Effector CD8-positive, alpha-beta T cell (primary cell): ENCODE measurements around the gene THSD4.
"Not testable (repeated sequence)": the region's sequence is repeated elsewhere in the genome, so short reads cannot be mapped to it uniquely, and the experiment has no call there.

Experiments used
- DNase-seq: peaks from one replicate; lab custom pipeline; 2025; lab: John Stamatoyannopoulos, UW

THSD4 gene

GRCh38 chr15:71259866-71260265, 144.6 kb downstream of the THSD4 start:
- no peak for DNase-seq

GRCh38 chr15:71261418-71261817, 146.1 kb downstream of the THSD4 start:
- no peak for DNase-seq

GRCh38 chr15:71261909-71262308, 146.6 kb downstream of the THSD4 start:
- no peak for DNase-seq

- DNase-seq = no peak
Observed at GRCh38 chr15:71262599-71262998, 147.3 kb downstream of the THSD4 start.

DNA sequence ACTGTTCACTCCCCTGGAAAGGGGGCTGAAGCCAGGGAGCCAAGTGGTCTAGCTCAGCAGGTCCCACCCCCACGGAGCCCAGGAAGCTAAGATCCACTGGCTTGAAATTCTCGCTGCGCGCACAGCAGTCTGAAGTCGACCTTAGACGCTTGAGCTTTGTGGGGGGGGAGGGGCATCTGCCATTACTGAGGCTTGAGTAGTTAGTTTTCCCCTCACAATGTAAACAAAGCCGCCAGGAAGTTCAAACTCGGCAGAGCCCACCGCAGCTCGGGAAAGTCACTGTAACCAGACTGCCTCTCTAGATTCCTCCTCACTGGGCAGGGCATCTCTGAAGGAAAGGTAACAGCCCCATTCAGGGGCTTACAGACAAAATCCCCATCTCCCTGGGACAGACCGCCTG, 150.3 kb downstream of the THSD4 start:
- DNase-seq = not testable (repeated sequence)

- no peak for DNase-seq
Observed at GRCh38 chr15:71271327-71271726, 156.1 kb downstream of the THSD4 start.

DNA sequence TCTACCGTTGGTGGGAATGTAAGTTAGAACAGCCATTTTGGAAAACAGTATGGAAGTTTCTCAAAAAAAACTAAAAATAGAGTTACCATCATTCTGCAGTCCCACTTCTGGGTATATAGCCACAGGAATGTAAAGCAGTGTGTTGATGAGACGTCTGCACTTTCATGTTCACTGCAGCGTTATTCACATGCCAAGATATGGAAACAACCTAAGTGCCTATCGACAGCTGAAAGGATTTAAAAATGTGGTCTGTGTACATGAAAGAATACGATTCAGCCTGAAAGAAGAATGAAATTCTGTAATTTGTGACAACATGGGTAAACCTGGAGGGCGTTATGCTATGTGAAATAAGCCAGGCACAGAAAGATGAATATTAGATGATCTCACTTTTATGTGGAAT, 157.7 kb downstream of the THSD4 start:
- no peak for DNase-seq

DNA sequence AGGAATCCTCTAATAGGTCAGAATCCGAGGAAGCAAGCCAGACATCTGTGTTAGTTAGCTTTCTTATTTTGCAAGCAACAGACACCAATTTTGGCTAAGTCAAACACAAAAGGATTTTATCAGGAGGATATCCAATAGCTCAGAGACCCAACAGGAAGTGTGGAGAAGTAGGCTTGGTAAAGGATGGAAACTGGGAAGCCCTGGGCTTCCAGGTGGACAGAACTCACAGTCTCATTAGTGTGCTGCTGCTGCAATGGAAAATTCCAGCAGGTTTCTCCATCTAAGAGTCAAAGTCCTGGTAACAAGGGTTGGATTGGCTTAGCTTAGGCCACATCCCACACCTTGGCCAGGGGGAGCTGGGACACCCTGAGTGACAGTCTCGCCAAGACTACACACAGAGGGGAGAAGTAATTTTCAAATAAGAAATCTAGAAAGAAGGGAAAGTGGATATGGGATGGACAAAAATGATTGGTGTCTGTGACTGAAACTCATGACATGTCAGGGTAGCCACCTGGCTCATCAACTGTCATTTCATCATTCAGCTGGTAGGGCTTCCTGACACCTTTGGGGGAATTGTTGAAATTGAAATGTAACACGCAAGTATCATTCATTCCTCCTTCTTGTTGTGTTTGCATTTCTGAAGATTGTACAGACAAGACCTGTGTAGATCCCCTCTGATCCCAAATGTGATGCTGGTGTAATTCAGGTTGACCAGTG, 158.6 kb downstream of the THSD4 start:
- no peak for DNase-seq

DNA sequence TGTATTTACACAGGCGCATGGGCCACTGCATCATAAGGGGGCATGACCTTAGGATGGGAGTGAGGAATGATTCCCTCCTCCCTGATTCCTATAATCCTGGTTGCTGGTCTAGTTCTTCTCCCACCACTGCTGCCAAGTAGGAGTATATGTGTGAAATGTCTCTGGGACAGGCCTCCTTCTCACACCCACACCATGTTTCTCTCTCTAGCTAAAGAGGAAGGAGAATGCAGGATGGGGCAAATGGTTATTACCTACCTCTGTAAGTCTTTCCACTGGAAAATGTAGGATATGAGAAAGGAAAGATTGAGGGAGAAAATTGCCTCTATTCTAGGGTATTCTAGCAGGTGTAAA, 159.2 kb downstream of the THSD4 start:
- DNase-seq = no peak

GRCh38 chr15:71275098-71275497, 159.8 kb downstream of the THSD4 start:
- no peak for DNase-seq

- no peak for DNase-seq
Observed at GRCh38 chr15:71275566-71276335, 160.5 kb downstream of the THSD4 start.

DNA sequence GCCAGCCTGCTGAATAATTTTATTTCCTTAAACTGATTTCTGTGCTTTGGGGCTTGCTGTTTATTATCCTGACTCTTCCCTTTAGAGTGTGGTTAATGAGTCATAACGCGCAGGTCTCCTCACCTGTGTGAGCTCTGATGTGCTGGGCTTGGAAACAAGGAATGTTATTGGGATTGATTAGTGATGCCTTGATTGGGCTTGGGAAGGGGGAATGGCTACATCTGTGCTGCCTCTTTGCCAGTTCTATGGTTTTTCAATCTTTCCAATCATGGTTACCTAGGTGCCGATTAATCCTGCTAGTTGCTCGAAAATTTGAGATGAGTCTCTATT, 161.0 kb downstream of the THSD4 start:
- no peak for DNase-seq

- DNase-seq = no peak
Observed at GRCh38 chr15:71278989-71279756, 163.9 kb downstream of the THSD4 start.

GRCh38 chr15:71279757-71280141, 164.5 kb downstream of the THSD4 start:
- DNase-seq = no peak

- DNase-seq = no peak
Observed at GRCh38 chr15:71280206-71280605, 164.9 kb downstream of the THSD4 start.

DNA sequence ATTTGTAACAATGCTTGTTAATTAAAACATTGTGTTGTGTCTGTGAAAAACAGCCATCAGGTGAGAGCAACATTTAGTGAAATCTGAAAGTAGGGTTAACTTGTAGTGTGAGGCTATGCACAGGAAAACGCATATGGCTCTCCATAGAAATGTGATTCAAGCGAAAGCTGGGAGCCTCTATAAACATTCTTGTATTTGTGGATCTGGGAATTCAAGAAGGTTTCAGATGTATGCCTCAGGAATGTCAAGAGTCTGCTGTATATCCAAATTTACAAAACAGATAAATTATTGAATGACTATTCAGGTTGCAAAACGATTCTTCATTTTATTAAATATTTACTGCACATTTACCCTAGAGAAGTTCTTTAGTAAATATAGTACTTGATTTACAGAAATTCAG, 166.0 kb downstream of the THSD4 start:
- DNase-seq = no peak

DNA sequence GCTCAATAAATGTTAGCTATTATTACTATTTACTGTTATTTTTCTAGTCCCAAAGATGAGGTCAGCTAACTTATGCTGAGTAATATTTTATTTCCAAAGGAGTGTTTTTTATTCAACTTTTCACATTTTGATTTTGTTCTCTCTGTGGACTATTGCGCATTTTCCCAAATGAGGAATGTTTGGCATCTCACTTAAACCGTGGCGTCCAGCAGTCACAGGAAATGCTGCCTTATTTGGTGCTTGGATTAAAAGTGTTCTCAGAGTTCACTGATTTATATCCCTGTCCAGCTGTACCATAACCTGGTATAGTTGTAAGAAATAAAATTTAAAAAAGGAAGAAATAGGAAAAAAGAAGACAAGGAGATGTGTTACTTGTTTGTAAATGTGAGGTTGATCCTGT, 166.8 kb downstream of the THSD4 start:
- DNase-seq = no peak

- no peak for DNase-seq
Observed at GRCh38 chr15:71288348-71288955, 173.2 kb downstream of the THSD4 start.

- DNase-seq = no peak
Observed at GRCh38 chr15:71290002-71290401, 174.7 kb downstream of the THSD4 start.

DNA sequence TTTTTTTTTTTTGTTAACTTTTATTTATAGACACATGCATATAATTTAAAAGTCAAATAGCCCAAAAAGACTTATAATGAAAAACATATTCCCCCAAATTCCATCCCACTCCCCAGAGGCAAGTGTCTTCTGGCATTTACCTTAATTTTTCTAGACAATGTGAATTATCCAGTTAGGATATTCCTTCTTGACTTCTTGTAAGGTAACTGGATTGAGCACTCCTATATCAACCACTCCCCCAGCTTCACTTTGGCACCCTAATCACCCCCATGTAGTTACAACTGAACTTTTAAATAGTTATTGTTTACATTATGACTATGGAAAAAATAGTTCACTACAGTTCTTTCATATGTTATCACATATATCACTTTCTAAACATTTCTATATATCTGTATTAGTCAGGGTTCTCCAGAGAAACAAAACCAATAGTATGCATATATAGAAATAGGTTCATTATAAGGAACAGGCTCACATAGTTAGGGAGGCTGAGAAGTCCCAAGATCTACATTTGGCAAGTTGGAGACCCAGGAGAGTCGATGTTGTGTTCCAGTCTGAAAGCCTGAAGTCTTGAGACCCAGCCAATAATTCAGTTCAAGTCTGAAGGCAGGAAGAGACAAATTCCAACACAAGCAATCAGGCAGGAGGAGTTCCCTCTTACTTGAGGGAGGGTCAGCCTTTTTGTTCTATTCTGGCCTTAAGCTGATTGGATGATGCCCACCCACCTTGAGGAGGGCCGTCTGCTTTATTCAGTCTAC, 175.8 kb downstream of the THSD4 start:
- no peak for DNase-seq

- no peak for DNase-seq
Observed at GRCh38 chr15:71291723-71292122, 176.5 kb downstream of the THSD4 start.

- no peak for DNase-seq
Observed at GRCh38 chr15:71293723-71294122, 178.5 kb downstream of the THSD4 start.
